HG03342 (cell line): ENCODE results near the gene LALBA.
"Not testable (repeated sequence)": the region's sequence is repeated elsewhere in the genome, so short reads cannot be mapped to it uniquely, and the experiment has no call there.

Experiments used
- ATAC-seq: cut with Tn5 transposase; IDR thresholded peaks from one replicate; pipeline ENCODE4 v1.9.1; 2021; ENCODE audit warnings: mild to moderate bottlenecking, moderate library complexity; ENCODE audit not compliant: unreplicated experiment

The LALBA gene

GRCh38 chr12:48532601-48533000, 37.2 kb downstream of the LALBA start:
- ATAC-seq = no peak

- ATAC-seq = no peak
These were observed 41.8 kb downstream of the LALBA start for GRCh38 chr12:48527891-48528670.

GRCh38 chr12:48525332-48525731, 44.5 kb downstream of the LALBA start, which contains the start of gene OR8S1:
TSS of gene OR8S1 (plus strand) at chr12:48525632. CDS start at chr12:48525632, 0 bp downstream.
- no peak for ATAC-seq

GRCh38 chr12:48520381-48520780, 49.5 kb downstream of the LALBA start:
- ATAC-seq = not testable (repeated sequence)
